ENCODE data around the gene CHD2.

Gene CHD2

GRCh38 chr15:93019971-93020370 lies 119.8 kb downstream of the CHD2 start:
- no peak for DNase-seq (ENCODE audit: low read depth)
- no peak for TF ChIP-seq CTCF (IDR thresholded peaks at IDR 0.05; ENCODE audit: low read depth, low read length, missing control alignments)
- H3K4me3 ChIP-seq (ENCODE audit: low read depth, low read length): no peak overlapping the region

GRCh38 chr15:93020976-93021772 lies 121.0 kb downstream of the CHD2 start:
- H3K4me3 ChIP-seq (ENCODE audit: low read depth, low read length): no peak overlapping the region
- no peak for DNase-seq (ENCODE audit: low read depth)
- no peak for TF ChIP-seq CTCF (IDR thresholded peaks at IDR 0.05; ENCODE audit: low read depth, low read length, missing control alignments)

GRCh38 chr15:93024293-93024692 lies 124.2 kb downstream of the CHD2 start:
- TF ChIP-seq CTCF (IDR thresholded peaks at IDR 0.05; ENCODE audit: low read depth, low read length, missing control alignments): no peak
- DNase-seq (ENCODE audit: low read depth): no peak
- H3K4me3 ChIP-seq (ENCODE audit: low read depth, low read length): no peak overlapping the region

GRCh38 chr15:93024716-93025624 lies 124.8 kb downstream of the CHD2 start:
- DNase-seq (ENCODE audit: low read depth): no peak
- H3K4me3 ChIP-seq (ENCODE audit: low read depth, low read length): no peak overlapping the region
- no peak for TF ChIP-seq CTCF (IDR thresholded peaks at IDR 0.05; ENCODE audit: low read depth, low read length, missing control alignments)

- DNase-seq (ENCODE audit: low read depth): no peak
- no peak for TF ChIP-seq CTCF (IDR thresholded peaks at IDR 0.05; ENCODE audit: low read depth, low read length, missing control alignments)
- H3K4me3 ChIP-seq (ENCODE audit: low read depth, low read length): no peak overlapping the region
These were observed 125.5 kb downstream of the CHD2 start for GRCh38 chr15:93025625-93025982.

GRCh38 chr15:93026380-93026817 lies 126.3 kb downstream of the CHD2 start:
- no peak for DNase-seq (ENCODE audit: low read depth)
- no peak overlapping the region for H3K4me3 ChIP-seq (ENCODE audit: low read depth, low read length)

More at GRCh38 chr15:93026380-93026817, 126.3 kb downstream of the CHD2 start:
- no peak for TF ChIP-seq CTCF (IDR thresholded peaks at IDR 0.05; ENCODE audit: low read depth, low read length, missing control alignments)
